ENCODE measurements around the gene LHFPL2.
A peak's percentile ranks its signal among the peaks of the same experiment; 100 is the strongest.

Gene LHFPL2

DNA sequence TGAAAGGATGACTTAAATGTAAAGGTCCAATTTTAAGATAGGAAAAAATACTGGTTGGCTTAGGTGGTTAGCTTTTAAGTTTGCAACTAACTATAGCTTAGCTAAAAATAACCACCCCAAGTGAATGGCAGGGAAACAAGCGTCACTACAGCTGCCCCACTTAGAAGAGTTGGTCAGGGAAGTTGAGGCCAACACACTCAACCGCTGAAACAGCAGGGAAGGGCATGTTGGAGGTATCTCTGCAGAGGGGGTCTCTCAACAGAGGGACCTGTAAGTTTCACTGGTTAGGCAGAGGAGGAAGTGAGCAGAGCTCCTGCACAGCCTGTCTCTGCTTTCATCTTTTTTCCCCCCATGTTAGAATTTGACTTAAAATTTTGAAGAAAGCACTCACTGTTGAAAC lies 75.3 kb downstream of the LHFPL2 start:
- TF ChIP-seq, protein P1, sequence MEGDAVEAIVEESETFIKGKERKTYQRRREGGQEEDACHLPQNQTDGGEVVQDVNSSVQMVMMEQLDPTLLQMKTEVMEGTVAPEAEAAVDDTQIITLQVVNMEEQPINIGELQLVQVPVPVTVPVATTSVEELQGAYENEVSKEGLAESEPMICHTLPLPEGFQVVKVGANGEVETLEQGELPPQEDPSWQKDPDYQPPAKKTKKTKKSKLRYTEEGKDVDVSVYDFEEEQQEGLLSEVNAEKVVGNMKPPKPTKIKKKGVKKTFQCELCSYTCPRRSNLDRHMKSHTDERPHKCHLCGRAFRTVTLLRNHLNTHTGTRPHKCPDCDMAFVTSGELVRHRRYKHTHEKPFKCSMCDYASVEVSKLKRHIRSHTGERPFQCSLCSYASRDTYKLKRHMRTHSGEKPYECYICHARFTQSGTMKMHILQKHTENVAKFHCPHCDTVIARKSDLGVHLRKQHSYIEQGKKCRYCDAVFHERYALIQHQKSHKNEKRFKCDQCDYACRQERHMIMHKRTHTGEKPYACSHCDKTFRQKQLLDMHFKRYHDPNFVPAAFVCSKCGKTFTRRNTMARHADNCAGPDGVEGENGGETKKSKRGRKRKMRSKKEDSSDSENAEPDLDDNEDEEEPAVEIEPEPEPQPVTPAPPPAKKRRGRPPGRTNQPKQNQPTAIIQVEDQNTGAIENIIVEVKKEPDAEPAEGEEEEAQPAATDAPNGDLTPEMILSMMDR (IDR thresholded peaks at IDR 0.05; ENCODE audit: low read depth, low read length) = no peak
- no peak for DNase-seq (ENCODE audit: extremely low read depth, low read depth)

DNA sequence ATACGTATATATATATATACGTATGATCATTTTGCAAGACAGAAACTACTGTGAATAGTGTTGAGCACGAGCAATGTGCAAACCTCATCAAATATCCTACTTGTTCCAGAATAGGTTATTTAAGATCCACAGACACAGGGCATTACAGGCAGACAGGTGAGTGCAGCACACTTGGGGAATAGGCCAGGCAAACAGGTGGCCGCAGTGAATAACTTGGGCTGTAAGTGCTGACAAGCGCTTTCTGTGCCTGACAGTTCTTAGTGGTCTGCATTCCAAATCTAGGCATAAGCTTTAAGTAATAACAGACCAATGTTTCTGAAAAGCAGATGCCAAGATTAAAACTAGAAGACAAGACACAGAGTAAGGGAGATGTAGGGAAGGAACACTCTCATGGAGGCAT lies 77.9 kb downstream of the LHFPL2 start:
- DNase-seq (ENCODE audit: extremely low read depth, low read depth) = no peak
- TF ChIP-seq, protein P1 (IDR thresholded peaks at IDR 0.05; ENCODE audit: low read depth, low read length) = no peak

DNA sequence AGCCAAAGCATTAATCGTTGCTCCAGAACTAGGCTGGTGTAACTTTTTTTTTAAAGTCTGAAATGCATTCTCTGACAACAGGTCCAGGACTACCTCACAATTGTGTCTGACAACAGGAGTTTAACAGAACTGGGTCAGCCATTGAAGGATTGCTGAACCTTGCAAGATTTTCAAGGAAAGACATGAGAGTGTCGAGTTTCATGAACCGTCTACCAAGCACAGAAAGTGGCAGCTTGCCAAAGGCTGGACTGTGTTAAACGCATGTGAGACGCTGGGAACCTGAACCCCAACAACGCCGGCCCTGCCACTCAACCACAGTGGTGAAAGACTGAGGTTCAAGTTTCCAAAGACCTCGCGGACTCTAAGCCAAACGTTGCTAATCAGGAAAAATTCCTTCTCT lies 79.1 kb downstream of the LHFPL2 start:
- DNase-seq (ENCODE audit: extremely low read depth, low read depth) = peak; percentile 89
- TF ChIP-seq, protein P1 (IDR thresholded peaks at IDR 0.05; ENCODE audit: low read depth, low read length) = no peak

DNA sequence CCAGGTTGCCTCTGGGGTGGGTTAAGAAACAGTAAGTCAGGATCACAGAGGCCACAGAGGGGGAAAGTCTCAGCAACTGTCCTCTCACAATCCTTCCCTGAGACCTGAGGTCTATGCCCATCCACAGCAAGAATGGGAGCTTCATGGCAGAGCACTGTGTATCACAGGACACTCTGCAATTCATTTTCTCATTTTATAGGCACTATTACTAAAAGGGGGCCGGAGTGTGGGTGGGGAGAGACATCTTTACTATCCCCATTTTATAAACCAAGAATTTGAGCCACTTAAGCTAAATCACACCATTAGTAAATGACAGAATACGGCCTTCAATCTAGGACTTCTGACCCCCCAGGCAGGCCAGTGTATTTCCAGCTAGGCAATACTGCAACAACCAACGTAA lies 79.9 kb downstream of the LHFPL2 start:
- TF ChIP-seq, protein P1 (IDR thresholded peaks at IDR 0.05; ENCODE audit: low read depth, low read length) = no peak
- no peak for DNase-seq (ENCODE audit: extremely low read depth, low read depth)

DNA sequence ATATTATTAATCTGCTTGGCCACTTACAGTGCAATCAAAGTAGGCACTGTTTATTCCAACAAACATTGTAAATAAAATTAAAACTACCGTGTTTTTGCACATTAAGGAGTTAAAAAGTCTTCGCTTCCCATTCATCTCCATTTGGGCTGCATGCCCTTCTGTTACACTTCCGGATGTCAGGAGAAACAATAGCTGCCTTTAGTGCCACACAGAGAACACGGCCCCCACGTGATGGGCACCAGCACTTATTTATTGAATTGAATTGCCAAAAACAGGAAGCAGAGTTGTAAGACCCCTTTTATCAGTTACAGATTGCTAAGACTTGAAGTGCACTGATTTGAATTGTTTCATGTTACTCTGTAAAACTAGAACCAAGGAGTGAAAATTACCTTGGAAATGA lies 80.4 kb downstream of the LHFPL2 start:
- TF ChIP-seq, protein P1 (IDR thresholded peaks at IDR 0.05; ENCODE audit: low read depth, low read length) = no peak
- no peak for DNase-seq (ENCODE audit: extremely low read depth, low read depth)

DNA sequence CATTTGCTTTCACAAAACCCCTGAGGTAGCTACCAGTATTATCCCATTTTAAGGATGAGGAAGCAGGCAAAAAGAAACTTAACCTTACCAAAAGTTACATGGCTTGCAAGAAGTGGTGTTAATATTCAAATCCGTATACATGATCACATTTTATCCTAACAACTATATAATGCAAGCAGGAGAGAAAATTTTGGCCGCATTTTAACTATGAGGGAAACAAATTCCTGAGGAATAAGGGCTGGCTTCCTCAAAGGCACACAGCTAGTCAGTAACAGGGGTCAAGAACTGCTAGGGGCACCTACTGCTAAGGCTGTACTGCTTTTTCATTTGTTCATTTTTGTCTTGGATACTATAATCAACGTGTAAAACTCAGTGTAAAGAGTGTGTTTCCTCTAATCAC lies 81.0 kb downstream of the LHFPL2 start:
- TF ChIP-seq, protein P1 (IDR thresholded peaks at IDR 0.05; ENCODE audit: low read depth, low read length) = no peak
- DNase-seq (ENCODE audit: extremely low read depth, low read depth) = no peak

DNA sequence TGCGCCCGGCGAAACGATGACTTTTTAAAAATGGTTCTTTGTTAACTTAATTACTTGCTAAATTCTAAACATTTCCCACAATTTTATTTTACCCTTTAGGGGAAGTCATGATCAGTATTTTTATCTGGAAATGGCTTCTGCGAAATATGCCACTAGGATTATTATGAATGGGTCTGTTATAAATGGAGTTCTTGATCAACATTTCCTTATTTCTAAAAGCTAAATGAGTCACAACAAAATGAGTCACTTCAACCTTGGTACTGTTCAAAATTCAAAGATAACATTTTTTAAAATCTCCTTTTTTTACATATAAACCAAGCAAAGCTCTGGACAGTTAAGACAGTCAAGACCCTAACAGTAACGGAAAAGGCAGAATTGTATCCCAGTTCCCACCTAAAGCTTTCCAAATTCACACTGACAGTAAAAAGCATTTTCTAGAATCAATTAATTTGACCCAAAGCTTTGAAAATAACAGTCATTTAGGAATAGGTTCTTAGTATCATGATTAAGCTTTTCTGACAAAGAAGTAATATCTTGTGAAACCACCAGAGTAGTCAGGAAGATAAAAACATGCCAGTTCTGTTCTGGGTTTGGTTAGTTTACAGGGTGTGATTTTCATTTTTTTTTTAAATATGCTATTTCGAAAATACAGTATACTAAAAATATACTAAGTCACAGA lies 81.7 kb downstream of the LHFPL2 start:
- no peak for DNase-seq (ENCODE audit: extremely low read depth, low read depth)
- TF ChIP-seq, protein P1 (IDR thresholded peaks at IDR 0.05; ENCODE audit: low read depth, low read length) = no peak
